ENCODE data around the gene ITSN1.
"Not testable (repeated sequence)": the region's sequence is repeated elsewhere in the genome, so short reads cannot be mapped to it uniquely, and the experiment has no call there.

The ITSN1 gene

GRCh38 chr21:33895356-33895755, 253.1 kb downstream of the ITSN1 start:
- DNase-seq (ENCODE audit: low spot score), result no peak

- no peak for DNase-seq (ENCODE audit: low spot score)
Observed at GRCh38 chr21:33896691-33897090, 254.4 kb downstream of the ITSN1 start.

- no peak for DNase-seq (ENCODE audit: low spot score)
Observed at GRCh38 chr21:33897098-33897497, 254.8 kb downstream of the ITSN1 start.

- no peak for DNase-seq (ENCODE audit: low spot score)
Observed at GRCh38 chr21:33897739-33898138, 255.4 kb downstream of the ITSN1 start.

- no peak for DNase-seq (ENCODE audit: low spot score)
Observed at GRCh38 chr21:33898586-33898985, 256.3 kb downstream of the ITSN1 start.

GRCh38 chr21:33899199-33899598, 256.9 kb downstream of the ITSN1 start:
- no peak for DNase-seq (ENCODE audit: low spot score)

GRCh38 chr21:33901412-33902288, 259.3 kb downstream of the ITSN1 start:
- DNase-seq (ENCODE audit: low spot score), result peak; percentile 35

GRCh38 chr21:33902349-33902748, 260.0 kb downstream of the ITSN1 start:
- no peak for DNase-seq (ENCODE audit: low spot score)

- DNase-seq (ENCODE audit: low spot score), result no peak
Observed at GRCh38 chr21:33904041-33904440, 261.7 kb downstream of the ITSN1 start.

- no peak for DNase-seq (ENCODE audit: low spot score)
Observed at GRCh38 chr21:33908760-33909159, 266.5 kb downstream of the ITSN1 start.

- no peak for DNase-seq (ENCODE audit: low spot score)
Observed at GRCh38 chr21:33909756-33910155, 267.5 kb downstream of the ITSN1 start.

- no peak for DNase-seq (ENCODE audit: low spot score)
Observed at GRCh38 chr21:33914188-33914587, 271.9 kb downstream of the ITSN1 start.

- peak; percentile 97 for DNase-seq (ENCODE audit: low spot score)
Observed at GRCh38 chr21:33915368-33916199, 273.3 kb downstream of the ITSN1 start, which contains the start of gene ATP5PO. Gene ATP5PO, minus strand, starts transcription at chr21:33915804. Its CDS starts 41 bp downstream, at chr21:33915763.

- no peak for DNase-seq (ENCODE audit: low spot score)
Observed at GRCh38 chr21:33916200-33916567, 273.9 kb downstream of the ITSN1 start.

- no peak for DNase-seq (ENCODE audit: low spot score)
Observed at GRCh38 chr21:33917421-33917820, 275.1 kb downstream of the ITSN1 start.

GRCh38 chr21:33924079-33924765, 281.9 kb downstream of the ITSN1 start:
- peak; percentile 94 for DNase-seq (ENCODE audit: low spot score)

GRCh38 chr21:33924766-33925100, 282.4 kb downstream of the ITSN1 start:
- no peak for DNase-seq (ENCODE audit: low spot score)

- not testable (repeated sequence) for DNase-seq (ENCODE audit: low spot score)
Observed at GRCh38 chr21:33926248-33926647, 283.9 kb downstream of the ITSN1 start.

GRCh38 chr21:33931052-33931798, 288.9 kb downstream of the ITSN1 start:
- DNase-seq (ENCODE audit: low spot score), result not testable (repeated sequence)

- no peak for DNase-seq (ENCODE audit: low spot score)
Observed at GRCh38 chr21:33931799-33932390, 289.6 kb downstream of the ITSN1 start.

GRCh38 chr21:33932731-33933130, 290.4 kb downstream of the ITSN1 start:
- no peak for DNase-seq (ENCODE audit: low spot score)

All from COLO829 (cell line).